OCI-M2 (cell line): ENCODE data around the gene ST6GALNAC3.
"Not testable (repeated sequence)": the region's sequence is repeated elsewhere in the genome, so short reads cannot be mapped to it uniquely, and the experiment has no call there.

Source experiments
- DNase-seq: peaks from one replicate; lab custom pipeline; 2025; ENCODE audit not compliant: unreplicated experiment; lab: John Stamatoyannopoulos, UW

Gene ST6GALNAC3

DNA sequence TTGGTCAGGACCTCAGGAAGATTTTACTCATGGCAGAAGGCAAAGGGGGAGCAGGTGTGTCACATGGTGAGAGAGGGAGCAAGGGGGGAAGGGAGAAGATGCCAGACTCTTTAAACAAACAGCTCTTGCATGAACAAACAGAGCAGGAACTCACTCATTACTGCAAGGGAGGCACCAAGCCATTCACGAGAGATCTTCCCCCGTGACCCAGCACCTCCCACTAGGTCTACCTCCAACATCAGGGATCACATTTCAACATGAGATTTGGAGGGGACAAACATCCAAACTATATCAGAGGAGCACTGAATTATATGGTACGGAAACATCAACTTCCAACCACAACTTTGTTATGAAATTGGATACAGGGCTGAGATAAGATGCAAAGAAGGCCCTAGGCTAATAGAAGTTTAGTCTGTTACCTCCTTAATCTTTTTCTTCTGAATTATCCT, 164.9 kb downstream of the ST6GALNAC3 start:
- DNase-seq: no peak

DNA sequence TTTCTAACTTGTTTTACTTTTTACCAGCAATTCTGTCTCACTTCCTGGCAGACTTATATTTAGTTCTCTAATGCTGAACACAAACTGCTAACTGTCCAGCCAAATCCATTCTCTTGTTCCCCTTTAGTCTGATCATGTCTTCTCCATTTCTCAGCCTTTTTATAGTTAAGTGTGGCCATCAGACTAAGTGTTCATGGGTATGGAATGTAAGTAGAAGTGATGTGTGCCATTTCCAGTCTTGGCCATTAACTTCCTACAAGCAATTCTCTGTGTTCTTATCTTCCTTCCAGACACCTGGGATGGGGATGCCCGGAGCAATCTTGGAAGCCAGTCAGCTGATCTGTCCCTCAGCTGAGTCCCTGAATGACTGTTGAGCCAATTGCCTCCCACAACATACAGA, 165.8 kb downstream of the ST6GALNAC3 start:
- no peak for DNase-seq

DNA sequence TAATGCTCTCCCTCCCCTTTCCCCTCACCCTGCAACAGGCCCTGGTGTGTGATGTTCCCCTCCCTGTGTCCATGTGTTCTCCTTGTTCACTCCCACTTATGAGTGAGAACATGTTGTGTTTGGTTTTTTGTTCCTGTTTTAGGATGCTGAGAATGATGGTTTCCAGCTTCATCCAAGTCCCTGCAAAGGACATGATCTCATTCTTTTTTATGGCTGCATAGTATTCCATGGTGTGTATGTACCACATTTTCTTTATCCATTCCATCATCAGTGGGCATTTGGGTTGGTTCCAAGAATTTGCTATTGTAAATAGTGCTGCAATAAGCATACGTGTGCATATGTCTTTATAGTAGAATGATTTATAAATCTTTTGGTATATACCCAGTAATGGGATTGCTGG, 168.0 kb downstream of the ST6GALNAC3 start:
- DNase-seq: not testable (repeated sequence)

DNA sequence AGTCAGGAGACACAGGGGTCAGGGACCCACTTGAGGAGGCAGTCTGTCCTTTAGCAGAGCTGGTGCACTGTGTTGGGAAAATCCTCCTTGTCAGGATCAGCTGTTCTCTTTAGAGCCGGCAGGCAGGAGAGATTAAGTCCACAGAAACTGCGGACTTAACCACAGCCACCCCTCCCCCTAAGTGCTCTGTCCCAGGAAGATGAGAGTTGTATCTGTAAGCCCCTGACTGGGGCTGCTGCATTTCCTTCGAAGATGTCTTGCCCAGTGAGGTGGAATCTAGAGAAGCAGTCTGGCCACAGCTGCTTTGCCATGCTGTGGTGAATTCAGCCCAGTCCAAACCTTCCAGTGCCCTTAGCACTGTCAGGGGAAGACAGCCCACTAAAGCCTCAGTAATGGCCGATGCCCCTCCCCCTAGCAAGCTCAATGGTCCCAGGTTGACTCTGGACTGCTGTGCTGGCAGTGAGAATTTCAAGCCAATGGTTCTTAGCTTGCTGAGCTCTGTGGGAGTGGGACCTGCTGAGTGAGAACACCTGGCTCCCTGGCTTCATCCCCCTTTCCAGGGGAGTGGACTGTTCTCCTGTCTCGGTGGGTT, 172.8 kb downstream of the ST6GALNAC3 start:
- peak; percentile 43 for DNase-seq

DNA sequence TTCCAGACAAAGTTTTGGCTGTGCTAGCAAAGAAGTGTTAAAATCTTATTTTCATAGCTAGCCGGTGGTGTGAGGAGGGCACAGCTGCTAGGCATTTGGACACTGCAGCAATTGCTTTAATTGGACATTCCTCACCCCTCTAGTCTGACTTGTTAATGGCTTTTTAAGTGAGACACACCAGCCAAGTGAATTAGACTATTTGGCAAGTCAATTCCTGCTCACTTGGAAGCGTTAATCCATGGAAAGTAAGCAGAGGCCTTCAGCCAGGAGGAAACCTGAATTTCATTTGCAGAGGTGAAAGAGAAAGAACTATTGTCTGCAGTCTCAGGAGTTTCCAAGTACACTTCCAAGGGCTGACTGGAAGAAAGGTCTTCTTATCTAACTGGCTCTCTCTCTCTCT, 175.7 kb downstream of the ST6GALNAC3 start:
- DNase-seq: no peak

DNA sequence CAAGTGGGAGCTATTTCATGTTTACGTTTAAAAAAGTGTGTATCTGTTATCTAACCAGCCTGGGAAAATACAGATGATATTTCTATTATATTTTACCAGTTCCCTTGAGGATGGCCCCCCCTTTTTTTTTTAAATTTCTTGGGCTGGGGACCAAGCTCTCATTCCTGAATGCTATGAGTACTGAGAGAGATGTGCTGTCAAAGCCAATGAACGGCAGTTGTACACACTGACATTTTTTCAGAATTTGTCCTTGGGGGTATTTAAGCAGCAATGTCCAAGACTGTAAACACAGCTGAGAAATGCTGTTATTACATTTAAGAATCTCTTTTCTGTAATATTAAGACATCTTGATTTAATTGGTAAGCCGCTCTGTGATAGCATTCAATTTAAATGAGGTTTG, 177.9 kb downstream of the ST6GALNAC3 start:
- DNase-seq: no peak

DNA sequence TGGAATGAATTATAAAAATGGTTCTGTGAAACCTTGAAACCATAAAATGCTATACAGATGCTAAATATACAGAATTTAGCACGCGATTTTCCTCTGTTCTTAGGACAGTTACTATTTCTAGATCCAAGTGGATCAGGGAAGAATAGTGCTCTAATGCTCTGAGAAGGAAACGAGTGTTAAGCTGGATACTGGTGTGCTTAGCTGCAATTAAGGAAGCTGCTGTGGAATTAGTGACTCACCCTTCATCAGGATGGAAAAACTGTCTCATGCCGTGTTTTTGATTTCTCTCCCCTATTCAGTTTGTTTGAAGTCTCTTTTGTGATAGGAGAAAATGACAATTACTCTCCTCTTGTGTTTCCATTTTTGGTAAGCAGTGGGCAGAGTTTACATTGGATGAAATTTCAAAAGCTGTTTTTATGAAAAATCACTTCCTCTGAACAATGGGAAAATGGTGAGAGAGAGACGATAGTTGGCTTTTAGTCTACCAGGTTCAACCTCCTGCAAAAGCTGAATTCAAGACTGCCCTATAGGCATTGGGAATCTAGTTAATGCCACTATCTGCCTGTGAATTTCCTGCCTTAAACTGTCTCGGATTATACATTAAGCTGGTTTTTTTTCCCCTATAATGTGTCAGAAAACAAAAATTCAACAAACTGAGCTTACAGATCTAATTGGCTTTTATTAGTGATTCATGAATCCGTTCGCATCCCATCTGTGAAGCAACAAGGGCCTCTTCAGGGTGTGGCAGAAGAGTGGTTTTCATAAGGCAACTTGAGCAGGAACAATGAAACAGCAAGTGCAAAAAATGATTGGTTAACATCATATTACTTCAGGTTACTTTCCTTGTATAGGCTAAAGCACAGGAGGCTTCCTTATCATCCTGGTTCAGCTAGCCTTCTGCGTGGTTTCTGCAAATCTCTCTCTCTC, 179.8 kb downstream of the ST6GALNAC3 start:
- DNase-seq: peak; percentile 6

DNA sequence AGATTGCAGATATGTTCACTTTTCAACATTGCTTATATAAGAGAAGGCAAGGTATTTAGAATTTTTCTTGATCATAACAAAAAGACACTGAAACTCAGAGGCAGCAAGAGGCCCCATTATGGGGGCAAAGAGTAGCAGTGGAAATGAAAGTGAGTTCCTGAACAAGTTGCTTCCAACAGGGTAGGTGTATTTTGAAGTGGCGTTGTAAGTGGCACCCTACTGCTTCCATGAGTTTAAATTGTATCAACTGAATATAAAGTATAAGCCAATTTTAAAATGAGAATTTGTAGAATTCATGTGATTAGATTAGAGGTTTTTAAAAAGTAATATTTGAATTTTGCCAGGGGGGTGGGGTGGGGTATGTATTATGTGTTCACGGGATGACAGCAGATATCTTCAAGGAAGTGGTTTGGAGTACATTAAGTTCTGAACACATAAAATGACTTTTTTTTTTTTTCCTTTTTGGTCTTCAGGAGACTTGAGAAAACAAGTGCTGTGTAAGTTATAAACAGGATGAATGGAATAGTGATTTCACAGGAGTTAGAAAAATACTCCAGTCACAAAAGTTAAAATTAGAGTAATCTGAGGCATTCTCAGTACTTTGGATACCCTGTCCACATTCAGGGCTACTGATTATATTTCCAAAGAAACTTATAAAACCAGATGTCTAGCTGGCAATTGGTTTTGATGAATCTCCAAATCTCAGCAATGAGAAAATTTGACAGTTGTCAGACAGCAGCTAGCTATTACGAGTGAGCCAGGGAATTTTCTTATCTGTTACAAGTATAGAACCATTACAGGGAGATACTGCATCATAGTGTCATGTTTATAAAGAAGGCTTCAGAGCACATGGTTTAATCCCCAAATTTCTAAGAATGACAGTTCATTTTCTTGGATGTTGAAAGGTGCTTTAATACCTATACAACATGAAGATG, 182.0 kb downstream of the ST6GALNAC3 start:
- DNase-seq: no peak

DNA sequence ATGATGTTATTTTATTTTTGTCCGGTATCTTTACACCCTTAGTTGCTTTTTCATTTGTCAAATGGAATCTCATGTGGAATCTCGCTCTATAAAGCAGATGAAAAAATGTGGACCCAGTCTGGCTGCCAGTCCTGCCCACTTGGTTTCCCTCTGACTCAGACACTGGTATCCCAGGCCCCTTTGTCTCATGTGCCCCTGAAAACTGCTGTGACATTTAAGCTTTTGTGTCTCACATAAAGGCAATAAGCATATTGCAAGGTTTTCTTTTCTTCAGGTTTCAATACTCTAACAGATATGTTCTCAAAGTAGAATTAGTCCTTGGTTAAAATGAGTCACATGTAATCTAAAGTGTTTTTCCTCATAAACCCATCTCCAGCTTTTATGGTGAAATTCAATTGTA, 183.3 kb downstream of the ST6GALNAC3 start:
- DNase-seq: no peak

DNA sequence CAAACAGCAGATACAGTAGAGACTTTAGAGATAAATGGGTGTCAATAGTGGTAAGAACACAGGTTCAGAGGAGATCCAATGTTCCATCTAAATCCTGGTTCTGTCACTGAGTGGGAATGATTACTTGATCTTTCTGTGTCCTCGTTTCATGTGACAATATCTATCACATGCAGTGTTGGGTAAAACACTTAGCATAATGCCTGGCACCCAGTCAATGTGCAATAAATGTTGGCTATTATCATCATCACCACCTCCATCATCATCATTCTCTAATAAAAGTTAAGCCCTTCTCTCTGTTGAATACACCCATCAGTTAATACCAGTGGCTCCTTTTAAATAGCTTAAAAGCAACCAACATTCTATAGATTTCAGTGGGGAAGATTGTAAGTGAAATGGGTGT, 184.7 kb downstream of the ST6GALNAC3 start:
- no peak for DNase-seq

DNA sequence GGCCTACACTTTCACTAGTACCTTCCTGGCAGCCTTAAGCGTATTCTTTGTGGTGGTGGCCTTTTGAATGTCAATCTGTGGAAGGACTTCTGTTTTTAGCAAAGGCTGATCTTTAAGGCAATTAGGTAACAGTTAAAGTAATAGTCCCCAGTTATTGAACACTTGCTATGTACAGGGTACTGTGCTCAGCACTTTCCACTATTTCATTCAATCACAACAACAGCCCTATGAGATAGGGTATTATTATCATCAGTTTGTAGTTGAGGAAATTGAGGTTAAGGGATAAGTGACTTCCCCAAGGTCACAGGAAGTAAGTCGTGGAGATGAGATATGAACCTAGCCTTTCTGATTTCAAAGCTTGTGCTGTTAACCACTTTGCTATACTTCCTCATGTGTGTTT, 185.7 kb downstream of the ST6GALNAC3 start:
- no peak for DNase-seq

DNA sequence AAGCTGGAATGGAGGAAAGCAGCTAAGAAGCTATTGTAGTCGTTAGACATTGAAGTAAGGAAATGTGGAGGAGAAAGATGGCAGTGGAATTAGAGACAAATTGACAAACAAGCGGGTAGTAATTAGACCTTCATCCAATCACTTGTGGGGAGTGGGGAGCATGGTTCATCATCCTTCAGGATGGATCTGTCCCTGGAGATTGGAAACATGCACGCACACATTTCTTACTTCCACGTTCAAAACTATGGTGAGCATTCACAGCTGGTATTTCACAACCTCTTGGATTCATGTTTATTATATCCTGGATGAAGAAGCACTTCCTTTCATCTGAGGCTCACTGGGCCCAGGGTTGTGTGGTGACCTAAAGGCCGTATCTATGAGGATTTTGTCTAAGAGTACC, 188.1 kb downstream of the ST6GALNAC3 start:
- DNase-seq: no peak

DNA sequence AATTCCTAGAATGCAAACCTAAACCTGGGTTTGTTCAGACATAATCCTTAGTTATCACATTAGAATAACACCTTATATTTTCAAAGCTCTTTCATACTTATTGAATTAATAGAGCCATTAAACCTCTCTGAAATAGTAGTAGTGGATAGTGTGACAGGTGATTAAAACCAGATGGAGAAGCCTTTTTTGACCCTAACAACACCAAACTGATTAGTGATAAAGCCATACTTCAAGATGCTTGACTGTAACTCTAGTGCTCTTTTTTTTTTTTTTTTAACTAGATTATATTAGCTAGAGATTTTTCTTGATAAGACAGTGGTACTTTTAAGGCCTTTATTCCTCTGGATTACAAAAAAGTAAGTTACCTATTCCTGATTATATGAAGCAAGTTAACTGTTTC, 190.1 kb downstream of the ST6GALNAC3 start:
- no peak for DNase-seq

DNA sequence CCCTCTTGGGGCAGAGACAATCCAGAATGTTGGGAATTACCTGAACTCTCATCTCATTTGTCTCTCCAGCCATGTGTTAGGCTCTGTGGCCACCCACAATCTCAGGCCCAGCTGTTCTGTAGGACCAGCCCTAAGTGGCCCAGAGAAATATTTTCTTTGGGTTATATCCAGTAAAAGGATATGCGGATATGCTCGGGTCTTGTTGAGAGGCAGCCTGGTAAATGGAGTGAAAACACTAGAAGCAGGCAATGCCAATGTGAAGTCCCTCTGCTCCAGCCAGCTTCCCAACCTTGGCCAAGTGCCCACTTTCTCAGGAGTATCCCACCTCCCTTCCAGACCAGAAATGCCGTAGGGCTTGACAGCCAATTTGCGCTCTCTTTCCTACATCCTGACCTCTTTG, 192.2 kb downstream of the ST6GALNAC3 start:
- no peak for DNase-seq

DNA sequence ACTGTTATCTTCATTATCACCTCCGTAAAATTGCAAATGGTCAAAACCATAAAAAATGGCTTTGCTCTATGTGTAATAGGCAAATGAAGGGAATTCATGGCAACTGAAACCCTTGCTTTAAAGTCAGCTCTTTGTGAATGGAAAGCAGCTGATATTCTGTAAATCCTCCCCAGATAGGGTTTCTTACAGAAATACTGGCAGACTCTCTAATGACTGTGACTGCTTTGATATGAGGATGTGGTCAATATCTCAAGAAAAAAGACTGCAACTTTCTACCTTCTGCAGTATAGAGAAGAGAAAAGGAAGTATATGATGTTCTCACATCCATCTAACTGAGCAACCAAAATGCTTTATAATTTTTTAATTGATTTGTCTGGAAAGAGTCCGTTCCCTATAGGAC, 193.1 kb downstream of the ST6GALNAC3 start:
- DNase-seq: no peak

DNA sequence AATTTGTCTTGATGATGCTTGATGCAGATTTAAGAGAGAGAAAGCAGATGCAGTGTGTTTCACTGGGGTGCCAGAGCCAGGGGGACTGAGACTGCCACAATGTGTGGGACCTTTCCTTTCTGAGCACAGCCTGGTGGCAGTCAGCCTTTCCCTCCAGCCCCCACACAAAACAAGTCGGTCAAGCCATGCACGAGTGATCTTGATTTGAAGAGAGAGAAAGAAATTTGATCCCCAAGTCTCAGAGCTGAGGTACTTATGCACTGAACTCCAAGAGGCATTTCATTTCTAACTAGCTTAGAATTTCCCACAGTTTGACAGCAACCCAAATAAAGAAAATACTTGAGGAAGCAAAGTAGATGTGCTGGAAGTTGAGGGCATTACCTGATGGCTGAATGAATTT, 193.8 kb downstream of the ST6GALNAC3 start:
- no peak for DNase-seq

DNA sequence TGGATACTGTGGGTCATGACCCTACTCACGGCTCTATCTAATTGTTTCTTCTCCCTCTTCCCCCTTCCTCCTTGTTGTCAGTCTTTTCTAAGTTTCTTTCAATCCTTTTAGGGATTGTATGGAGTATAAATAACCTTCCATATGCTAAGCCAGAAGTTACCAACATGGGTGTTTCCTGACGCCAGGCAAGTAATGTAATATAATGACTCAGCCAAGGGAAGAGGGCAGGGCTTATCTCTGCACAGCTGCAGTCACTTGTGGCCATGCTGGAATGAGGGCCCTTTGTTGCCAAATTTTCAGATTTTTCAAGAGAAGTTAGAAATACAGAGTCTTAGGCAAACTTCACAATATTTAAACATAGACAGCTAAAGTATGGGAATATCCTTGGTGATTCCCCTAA, 194.6 kb downstream of the ST6GALNAC3 start:
- DNase-seq: no peak

DNA sequence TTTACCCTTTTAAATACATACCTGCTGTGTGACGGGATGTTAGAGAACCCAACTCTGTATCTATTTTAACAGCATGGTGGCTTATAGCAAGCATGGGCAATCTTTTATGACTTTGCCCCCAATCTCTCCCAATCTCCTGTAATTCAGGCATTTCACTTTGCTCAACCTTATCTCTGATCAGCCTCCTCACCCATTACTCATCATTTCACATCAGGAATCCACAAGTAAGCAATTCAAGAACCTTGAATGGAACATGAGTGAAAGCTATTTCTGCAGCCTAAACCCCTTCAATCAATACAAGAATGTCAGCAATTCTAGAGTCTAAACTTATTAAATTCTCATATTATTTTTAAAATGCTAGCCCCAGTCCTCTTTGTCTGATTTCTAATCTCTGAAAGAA, 199.8 kb downstream of the ST6GALNAC3 start:
- no peak for DNase-seq

DNA sequence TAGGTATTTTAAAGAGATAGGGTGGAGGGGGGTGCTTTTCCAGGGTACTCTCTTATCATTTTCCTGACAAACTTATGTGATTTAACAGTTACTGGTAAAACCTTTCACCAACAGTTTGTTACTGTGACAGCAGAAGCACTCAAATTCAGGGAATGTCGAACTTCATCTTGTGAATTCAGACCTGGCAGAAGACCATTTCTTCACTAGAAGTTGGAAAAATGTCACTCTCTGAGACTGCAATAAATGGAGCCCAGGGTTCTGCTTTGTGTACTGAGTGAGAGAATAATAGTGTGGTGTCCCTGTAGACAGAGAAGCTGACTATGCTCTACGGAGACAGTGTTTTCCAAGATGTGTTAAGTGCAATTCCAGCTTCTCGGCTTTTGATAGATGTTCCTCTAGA, 200.2 kb downstream of the ST6GALNAC3 start:
- no peak for DNase-seq

DNA sequence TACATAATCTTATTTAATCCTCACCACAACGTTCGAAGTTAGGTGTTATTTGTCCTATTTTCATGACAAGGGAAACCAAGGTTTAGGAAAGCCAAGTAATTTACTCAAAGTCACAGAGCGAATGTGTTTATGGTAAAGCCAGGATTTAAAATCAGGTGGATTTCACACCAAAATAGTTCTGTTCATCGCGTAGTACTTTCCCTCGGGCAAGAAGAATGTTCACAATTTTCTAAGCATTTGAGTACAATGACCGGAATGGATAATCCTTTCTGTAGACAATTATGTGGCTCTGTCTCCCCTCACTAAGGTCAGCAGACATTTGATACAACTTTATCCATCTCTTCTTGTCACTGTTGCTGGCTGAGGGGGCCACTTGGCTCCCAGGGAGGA, 204.2 kb downstream of the ST6GALNAC3 start:
- no peak for DNase-seq

DNA sequence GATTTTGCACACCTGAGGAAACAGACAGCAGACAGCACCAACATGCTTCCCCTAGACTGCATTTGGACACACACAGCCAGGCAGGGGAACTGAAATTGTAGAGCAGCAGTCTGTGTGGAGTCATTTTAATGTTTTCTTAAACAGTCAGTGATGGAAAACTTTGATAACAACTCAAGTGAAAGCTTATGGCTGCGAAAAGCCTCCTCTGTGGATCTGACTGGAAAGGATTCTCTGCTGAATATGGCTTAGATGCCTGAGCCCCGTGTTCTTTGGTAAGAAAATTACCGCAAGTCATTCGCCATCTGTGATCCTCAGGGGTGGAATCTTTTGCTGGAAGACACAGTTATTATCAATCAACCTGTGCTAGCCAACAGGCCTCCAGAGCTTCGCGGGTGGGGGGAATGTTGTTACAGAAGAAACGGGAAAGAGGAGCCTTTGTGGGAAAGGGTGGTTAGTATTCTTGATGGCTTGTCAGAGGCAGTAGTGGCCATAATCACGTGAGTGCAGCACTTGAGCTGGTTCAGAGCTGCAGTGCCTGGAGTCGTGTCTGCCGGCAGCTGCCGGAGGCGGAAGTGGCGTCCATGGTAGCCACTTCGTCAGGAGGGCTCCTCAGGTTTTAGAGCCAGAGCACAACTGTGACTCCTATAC, 204.7 kb downstream of the ST6GALNAC3 start:
- DNase-seq: no peak
